ENCODE measurements around the gene ZMAT2.
A peak's percentile ranks its signal among the peaks of the same experiment; 100 is the strongest.
"Not testable (repeated sequence)": the region's sequence is repeated elsewhere in the genome, so short reads cannot be mapped to it uniquely, and the experiment has no call there.

ZMAT2 gene

DNA sequence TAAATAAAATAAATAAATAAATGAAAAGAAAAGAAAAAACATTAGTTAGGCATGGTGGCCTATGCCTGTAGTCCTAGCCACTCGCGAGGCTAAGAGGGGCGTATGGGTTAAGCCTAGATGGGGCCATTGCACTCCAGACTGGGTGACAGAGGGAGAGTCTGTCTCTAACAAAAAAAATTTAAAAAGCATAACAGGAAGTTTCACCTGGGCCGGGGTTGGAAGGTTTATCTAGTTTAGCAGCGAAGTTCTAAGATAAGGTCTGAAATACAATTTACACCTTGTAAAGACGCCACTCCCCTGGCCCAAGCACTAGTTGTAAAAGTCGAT is 18.0 kb downstream of the ZMAT2 start:
- H3K27me3 ChIP-seq, result no peaks in the 10 kb centered on the region
- no peaks in the 10 kb centered on the region for H3K9me3 ChIP-seq
- DNase-seq, result no peak
- TF ChIP-seq, protein P1, sequence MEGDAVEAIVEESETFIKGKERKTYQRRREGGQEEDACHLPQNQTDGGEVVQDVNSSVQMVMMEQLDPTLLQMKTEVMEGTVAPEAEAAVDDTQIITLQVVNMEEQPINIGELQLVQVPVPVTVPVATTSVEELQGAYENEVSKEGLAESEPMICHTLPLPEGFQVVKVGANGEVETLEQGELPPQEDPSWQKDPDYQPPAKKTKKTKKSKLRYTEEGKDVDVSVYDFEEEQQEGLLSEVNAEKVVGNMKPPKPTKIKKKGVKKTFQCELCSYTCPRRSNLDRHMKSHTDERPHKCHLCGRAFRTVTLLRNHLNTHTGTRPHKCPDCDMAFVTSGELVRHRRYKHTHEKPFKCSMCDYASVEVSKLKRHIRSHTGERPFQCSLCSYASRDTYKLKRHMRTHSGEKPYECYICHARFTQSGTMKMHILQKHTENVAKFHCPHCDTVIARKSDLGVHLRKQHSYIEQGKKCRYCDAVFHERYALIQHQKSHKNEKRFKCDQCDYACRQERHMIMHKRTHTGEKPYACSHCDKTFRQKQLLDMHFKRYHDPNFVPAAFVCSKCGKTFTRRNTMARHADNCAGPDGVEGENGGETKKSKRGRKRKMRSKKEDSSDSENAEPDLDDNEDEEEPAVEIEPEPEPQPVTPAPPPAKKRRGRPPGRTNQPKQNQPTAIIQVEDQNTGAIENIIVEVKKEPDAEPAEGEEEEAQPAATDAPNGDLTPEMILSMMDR (IDR thresholded peaks at IDR 0.05; ENCODE audit: low read depth, low read length), result no peak
- no peaks in the 10 kb centered on the region for H3K4me1 ChIP-seq
- peak overlapping the region; percentile 62 for H3K4me3 ChIP-seq (ENCODE audit: low read depth, low read length)
- H3K36me3 ChIP-seq, result no peaks in the 10 kb centered on the region

DNA sequence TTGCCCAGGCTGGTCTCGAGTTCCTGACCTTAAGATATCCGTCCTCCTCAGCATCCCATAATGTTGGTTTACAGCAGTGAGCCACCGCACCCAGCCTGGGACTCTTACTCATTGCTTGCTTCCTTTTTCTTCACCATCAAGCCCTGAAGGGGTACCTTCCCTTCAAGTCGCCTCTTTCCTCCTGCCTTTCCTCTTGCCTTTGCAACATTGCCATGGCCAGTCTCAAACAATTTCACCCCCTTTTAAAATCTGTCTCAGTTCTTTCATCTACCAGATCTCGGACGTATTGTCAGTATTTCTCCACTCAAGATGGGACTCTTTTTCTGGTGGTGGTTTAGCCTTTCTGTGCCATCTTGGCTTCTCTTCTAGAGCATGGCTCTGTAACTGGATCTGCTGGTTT is 20.5 kb downstream of the ZMAT2 start:
- H3K36me3 ChIP-seq, H3K4me1 ChIP-seq, H3K27me3 ChIP-seq, DNase-seq, H3K9me3 ChIP-seq: not testable (repeated sequence)
- H3K4me3 ChIP-seq (ENCODE audit: low read depth, low read length), result peak overlapping the region; percentile 58

DNA sequence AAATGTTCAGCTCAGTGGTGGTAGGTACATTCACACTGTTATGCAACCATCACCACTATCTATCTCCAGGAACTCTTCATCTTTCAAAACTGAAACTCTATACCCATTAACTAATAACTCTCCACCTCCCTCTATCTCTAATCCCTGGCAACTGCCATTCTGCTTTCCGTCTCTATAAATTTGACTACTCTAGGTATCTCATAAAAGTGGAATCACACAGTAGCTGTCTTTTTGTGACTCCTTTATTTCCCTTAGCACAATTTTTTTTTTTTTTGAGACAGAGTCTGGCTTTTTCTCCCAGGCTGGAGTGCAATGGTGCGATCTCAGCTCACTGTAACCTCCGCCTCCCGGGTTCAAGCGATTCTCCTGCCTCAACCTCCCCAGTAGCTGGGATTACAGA is 21.1 kb downstream of the ZMAT2 start:
- DNase-seq; H3K4me3 ChIP-seq (ENCODE audit: low read depth, low read length); H3K36me3 ChIP-seq; H3K27me3 ChIP-seq; H3K4me1 ChIP-seq; H3K9me3 ChIP-seq: not testable (repeated sequence)

DNA sequence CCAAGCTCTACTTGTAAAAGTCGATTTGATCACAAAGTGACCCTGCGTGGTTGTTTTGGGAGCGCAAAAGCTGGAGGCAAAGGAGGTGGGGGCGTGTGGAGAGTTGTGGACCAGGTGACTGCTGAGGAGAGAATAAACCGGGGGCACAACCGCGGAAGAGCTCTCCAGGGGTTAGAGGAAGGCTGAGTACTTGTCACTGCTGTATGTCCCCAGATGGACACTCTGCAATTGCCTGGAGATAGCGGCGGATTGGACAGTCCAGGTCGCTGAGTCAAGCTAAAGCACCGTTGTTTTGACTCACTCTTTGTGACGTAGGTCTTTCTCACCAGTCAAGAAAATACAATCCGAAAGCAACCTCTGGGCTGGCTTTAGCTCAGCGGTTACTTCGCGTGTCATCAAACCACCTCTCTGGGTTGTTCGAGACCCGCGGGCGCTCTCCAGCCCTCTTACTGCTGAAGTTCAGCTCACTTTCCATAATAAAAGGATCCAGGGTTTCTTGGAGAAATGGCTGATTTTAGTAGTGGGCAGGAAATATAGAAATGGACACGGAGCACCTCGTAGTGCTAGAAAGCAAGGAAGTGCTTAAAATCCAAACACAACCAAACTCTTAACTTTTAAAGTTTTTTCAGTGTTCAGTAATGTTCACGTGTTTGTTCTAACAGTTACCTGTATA is 25.7 kb downstream of the ZMAT2 start:
- DNase-seq, result peak; percentile 87
- H3K27me3 ChIP-seq, result no peaks in the 10 kb centered on the region
- no peaks in the 10 kb centered on the region for H3K9me3 ChIP-seq
- TF ChIP-seq, protein P1 (IDR thresholded peaks at IDR 0.05; ENCODE audit: low read depth, low read length), result no peak
- no peaks in the 10 kb centered on the region for H3K4me1 ChIP-seq
- peak overlapping the region; percentile 92 for H3K4me3 ChIP-seq (ENCODE audit: low read depth, low read length)
- H3K36me3 ChIP-seq, result no peaks in the 10 kb centered on the region

DNA sequence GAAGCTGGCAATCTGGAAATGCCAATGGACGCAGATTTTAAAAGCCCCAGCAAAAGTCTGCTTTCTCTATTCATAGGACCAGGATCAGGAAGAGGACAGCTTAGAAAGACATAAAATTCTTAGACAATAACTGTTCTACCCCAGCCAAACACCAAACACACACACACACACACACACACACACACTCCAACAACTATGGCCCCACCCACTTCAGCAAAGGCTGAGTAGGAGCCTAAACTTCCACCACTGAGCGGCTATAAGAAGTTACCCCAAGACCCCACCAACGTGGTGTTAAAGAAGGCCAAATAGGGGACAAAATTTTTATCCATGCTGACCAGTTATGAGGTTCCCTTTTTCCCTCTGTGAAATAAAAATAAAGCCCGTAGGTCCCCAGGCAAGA is 32.9 kb downstream of the ZMAT2 start:
- no peak for DNase-seq
- Histone ChIP-seq H3K27me3 (no peaks in the 10 kb centered on the region), H3K36me3 (no peaks in the 10 kb centered on the region), H3K9me3 (no peaks in the 10 kb centered on the region), H3K4me3 (ENCODE audit: low read depth, low read length) (no peak overlapping the region), H3K4me1 (no peaks in the 10 kb centered on the region)
- TF ChIP-seq, protein P1 (IDR thresholded peaks at IDR 0.05; ENCODE audit: low read depth, low read length), result no peak

DNA sequence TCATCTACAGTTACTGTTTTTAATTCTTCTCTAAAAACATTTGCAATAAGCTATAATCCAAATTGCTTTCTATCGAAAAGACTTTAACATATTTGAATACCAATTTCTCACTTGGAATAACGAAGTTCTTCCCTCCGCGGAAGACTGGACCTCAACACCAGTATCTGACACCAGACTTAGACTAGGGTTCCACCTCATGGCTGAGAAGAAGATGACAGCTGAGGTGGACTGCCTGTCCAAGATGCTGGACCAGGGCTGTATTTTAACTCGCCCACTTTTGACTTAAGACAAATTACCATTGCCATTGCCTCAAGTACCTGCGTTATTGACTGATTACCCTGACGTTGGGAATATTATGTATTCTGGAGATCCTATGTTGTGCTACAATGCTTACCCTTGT is 34.1 kb downstream of the ZMAT2 start:
- Histone ChIP-seq H3K9me3 (no peaks in the 10 kb centered on the region), H3K27me3 (no peaks in the 10 kb centered on the region), H3K4me1 (no peaks in the 10 kb centered on the region), H3K4me3 (ENCODE audit: low read depth, low read length) (no peak overlapping the region), H3K36me3 (no peaks in the 10 kb centered on the region)
- TF ChIP-seq, protein P1 (IDR thresholded peaks at IDR 0.05; ENCODE audit: low read depth, low read length), result peak; percentile 38
- no peak for DNase-seq

DNA sequence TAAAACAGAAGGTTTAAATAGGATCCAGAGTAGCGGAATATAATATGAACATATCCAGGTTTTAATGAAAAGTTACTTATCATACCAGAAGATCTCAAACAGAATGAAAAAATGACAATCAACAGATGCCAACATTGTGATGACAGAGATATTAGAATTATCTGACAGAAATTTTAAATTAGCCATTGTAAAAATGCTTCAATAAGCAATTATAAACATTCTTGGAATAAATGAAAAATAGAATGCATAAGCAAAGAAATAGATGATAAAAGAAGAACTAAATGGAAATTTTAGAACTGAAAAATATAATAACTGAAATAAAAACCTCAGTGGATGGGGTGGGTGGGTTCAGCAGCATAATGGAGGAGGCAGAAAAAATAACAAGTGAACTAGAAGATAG is 37.2 kb downstream of the ZMAT2 start:
- Histone ChIP-seq H3K4me1 (no peaks in the 10 kb centered on the region), H3K4me3 (ENCODE audit: low read depth, low read length) (no peak overlapping the region), H3K36me3 (no peaks in the 10 kb centered on the region), H3K27me3 (no peaks in the 10 kb centered on the region), H3K9me3 (no peaks in the 10 kb centered on the region)
- TF ChIP-seq, protein P1 (IDR thresholded peaks at IDR 0.05; ENCODE audit: low read depth, low read length), result no peak
- no peak for DNase-seq
